K562 (cell line): ENCODE results near the gene TRPM4. TPM values are rescaled to one million over a fixed set of nuclear protein-coding genes. Genes with fewer than 3 reads are reported as not detected.

Source experiments
- DLX4 ChIP-seq: fragments of 250-450 bp; sonication (Bioruptor Pico); IDR thresholded peaks from 2 replicates; pipeline ENCODE4 v1.6.1; 2021; ENCODE audit warnings: mild to moderate bottlenecking
- POLR2AphosphoS5 ChIP-seq: IDR thresholded peaks from 2 replicates; pipeline ENCODE4 v1.6.1; 2011; ENCODE audit warnings: mild to moderate bottlenecking, low read depth, low read length, moderate library complexity; ENCODE audit not compliant: control insufficient read depth, insufficient read depth
- PYGO2 ChIP-seq: fragments of 450-650 bp; IDR thresholded peaks from 2 replicates; pipeline ENCODE4 v1.6.1; 2016; ENCODE audit warnings: mild to moderate bottlenecking, missing genetic modification characterization, moderate library complexity, missing compliant biosample characterization
- SNAPC5 ChIP-seq: fragments of 250-450 bp; sonication (Bioruptor Pico); IDR thresholded peaks from 2 replicates; pipeline ENCODE4 v1.8.0; 2021; ENCODE audit warnings: moderate library complexity, mild to moderate bottlenecking, inconsistent platforms
- SRSF3 ChIP-seq: fragments of 200-400 bp; formaldehyde crosslinking; IDR thresholded peaks from 2 replicates; pipeline ENCODE4 v1.6.1; 2016; ENCODE audit warnings: mild to moderate bottlenecking, low read length, moderate library complexity; ENCODE audit not compliant: insufficient read depth
- STAT5A ChIP-seq: IDR thresholded peaks from 2 replicates; pipeline ENCODE4 v1.6.1; 2012; ENCODE audit warnings: low read length, inconsistent platforms, borderline replicate concordance
- TAL1 ChIP-seq: fragments of 450-650 bp; IDR thresholded peaks from 2 replicates; pipeline ENCODE4 v1.6.1; 2016; ENCODE audit warnings: mild to moderate bottlenecking
- ZBTB40 ChIP-seq, 2 experiments: fragments of 450-650 bp in 1 of 2; sonication (generic) in 1 of 2; formaldehyde crosslinking in 1 of 2; IDR thresholded peaks; 2 replicates each; pipeline versions ENCODE4 v1.7.1 to v1.9.0; 2016 to 2022; ENCODE audit warnings: inconsistent platforms in 1 of 2, mild to moderate bottlenecking in 1 of 2, missing genetic modification reagents in 1 of 2
- ZFPM2 ChIP-seq: fragments of 250-450 bp; sonication (Bioruptor Pico); IDR thresholded peaks from 2 replicates; pipeline ENCODE4 v1.5.1; 2022; ENCODE audit warnings: mild to moderate bottlenecking
- ZNF518B ChIP-seq: fragments of 250-450 bp; sonication (Bioruptor Pico); IDR thresholded peaks from 2 replicates; pipeline ENCODE4 v1.5.0; 2021; ENCODE audit warnings: mild to moderate bottlenecking, moderate library complexity
- polyA plus RNA-seq, 8 experiments: library from polyadenylated mRNA; depleted of rRNA in 4 of 8; stranded (reverse) in 5 of 8; unstranded in 3 of 8; fragments of >200 nt; fragmentation: Nextera tagmentation in 2 of 8; fragmentation: Illumina TruSeq in 1 of 8; extraction: Ambion mirVana in 2 of 8; extraction: Trizol in 1 of 8; gene quantifications; 2 replicates each; pipeline versions ENCODE4 v1.2.1 to v1.2.3, GENCODE V29; 2011 to 2014; ENCODE audit warnings: inconsistent platforms in 1 of 8, missing spikeins in 1 of 8
- total RNA-seq, 7 experiments: library from RNA; depleted of rRNA in 6 of 7; stranded (reverse); fragments of >200 nt in 6 of 7; fragmentation: Illumina TruSeq in 2 of 7; extraction: Trizol in 2 of 7; gene quantifications; 2 replicates each; pipeline versions ENCODE4 v1.2.1 to v1.2.3, GENCODE V29; 2011 to 2021; ENCODE audit warnings: low replicate concordance in 1 of 7

Gene TRPM4
- total and polyA plus RNA-seq, 9 of the 15 experiments (the other 6 are each of a cell fraction or from before 2014, with no cell fraction given), result 6.5 to 45.4 (median 15.2) TPM

GRCh38 chr19:49114630-49115363, 42.8 kb upstream of the TRPM4 start (continued):
- 0 out of 2 replicates have a peak, but pooled peaks have one; percentile 21 for TF ChIP-seq ZBTB40 (IDR thresholded peaks at IDR 0.05)
- TF ChIP-seq ZBTB40 (CRISPR knock-in tag; IDR thresholded peaks at IDR 0.05), result no peak
- TF ChIP-seq ZFPM2 (CRISPR knock-in tag), result no peak
- no peak for TF ChIP-seq PYGO2 (tag)
- no peak for TF ChIP-seq ZNF518B
- no peak for TF ChIP-seq POLR2AphosphoS5
- no peak for TF ChIP-seq TAL1
- TF ChIP-seq DLX4 (CRISPR knock-in tag), result no peak
- no peak for TF ChIP-seq STAT5A
- no peak for TF ChIP-seq SNAPC5 (CRISPR knock-in tag)
- TF ChIP-seq SRSF3, result no peak
